ENCODE measurements around the gene XPO4. TPM values are rescaled to one million over a fixed set of nuclear protein-coding genes. Genes with fewer than 3 reads are reported as not detected.
A peak's percentile ranks its signal among the peaks of the same experiment; 100 is the strongest.

The XPO4 gene
- total and polyA plus RNA-seq, 11 donors: 4.8 to 53.7 (median 25.6) TPM

- H3K27ac ChIP-seq: no peak overlapping the region
- intact Hi-C loops (cut with DNase I): no loop called here
- no peaks in the 10 kb centered on the region for H3K27me3 ChIP-seq
- no peak for DNase-seq
- H3K9me3 ChIP-seq: no peaks in the 10 kb centered on the region
- WGBS, 4 donors: 75 to 83% (median 79%) methylated on average over 4 of the region's 4 CpGs
- H3K4me1 ChIP-seq: peaks cover 0 to 27% (median 4%) of the 10 kb centered on the region in 12 donors
- peak in 2 of 4 donors; percentile 29 to 38 for ATAC-seq
- TF ChIP-seq, protein P1, sequence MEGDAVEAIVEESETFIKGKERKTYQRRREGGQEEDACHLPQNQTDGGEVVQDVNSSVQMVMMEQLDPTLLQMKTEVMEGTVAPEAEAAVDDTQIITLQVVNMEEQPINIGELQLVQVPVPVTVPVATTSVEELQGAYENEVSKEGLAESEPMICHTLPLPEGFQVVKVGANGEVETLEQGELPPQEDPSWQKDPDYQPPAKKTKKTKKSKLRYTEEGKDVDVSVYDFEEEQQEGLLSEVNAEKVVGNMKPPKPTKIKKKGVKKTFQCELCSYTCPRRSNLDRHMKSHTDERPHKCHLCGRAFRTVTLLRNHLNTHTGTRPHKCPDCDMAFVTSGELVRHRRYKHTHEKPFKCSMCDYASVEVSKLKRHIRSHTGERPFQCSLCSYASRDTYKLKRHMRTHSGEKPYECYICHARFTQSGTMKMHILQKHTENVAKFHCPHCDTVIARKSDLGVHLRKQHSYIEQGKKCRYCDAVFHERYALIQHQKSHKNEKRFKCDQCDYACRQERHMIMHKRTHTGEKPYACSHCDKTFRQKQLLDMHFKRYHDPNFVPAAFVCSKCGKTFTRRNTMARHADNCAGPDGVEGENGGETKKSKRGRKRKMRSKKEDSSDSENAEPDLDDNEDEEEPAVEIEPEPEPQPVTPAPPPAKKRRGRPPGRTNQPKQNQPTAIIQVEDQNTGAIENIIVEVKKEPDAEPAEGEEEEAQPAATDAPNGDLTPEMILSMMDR (IDR thresholded peaks at IDR 0.05): no peak
- no peak for TF ChIP-seq POLR2A (IDR thresholded peaks at IDR 0.05)
- no peak overlapping the region for H3K4me3 ChIP-seq
- peaks cover 0 to 94% (median 65%) of the 10 kb centered on the region in 9 donors for H3K36me3 ChIP-seq
Measured at GRCh38 chr13:20798027-20798426, 104.5 kb downstream of the XPO4 start.

DNA sequence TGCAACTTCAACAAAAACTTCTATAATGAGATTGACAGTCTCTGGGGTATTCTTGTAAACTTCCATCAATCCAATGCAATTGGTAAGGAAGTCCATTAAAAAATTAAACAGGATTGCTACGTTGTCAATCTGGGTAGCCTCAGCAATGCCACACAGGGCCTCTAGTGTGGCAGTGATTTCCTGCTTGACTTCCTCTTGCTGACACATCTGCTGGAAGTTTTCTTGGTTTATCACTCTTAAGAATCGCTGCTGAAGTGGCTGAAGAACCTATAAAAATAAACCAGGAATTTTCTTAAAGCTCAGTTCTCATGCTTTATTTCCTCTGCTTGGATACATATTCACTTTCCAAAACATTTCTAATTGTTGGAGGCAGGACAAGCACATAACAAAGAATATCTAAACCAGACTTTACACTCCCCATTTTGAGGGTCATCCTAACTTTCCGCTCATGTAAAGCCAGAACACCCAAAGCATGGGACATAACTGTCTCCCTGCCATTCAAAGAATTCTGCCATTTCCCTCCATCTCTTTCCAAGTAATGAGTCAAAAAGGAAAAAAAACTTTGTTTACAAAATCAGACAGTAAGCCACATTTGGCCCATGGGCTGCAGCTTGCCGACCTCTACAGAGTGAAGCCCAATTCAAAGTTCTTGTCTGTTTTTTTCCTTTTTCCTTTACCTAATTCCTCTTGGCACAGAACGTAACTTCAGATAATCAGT lies 105.6 kb downstream of the XPO4 start:
- Histone ChIP-seq H3K27me3 (no peaks in the 10 kb centered on the region), H3K36me3 (peaks cover 0 to 98% (median 71%) of the 10 kb centered on the region in 9 donors), H3K27ac (peak overlapping the region in 3 of 12 donors; percentile 2 to 47 (median 40)), H3K9me3 (no peaks in the 10 kb centered on the region), H3K4me1 (peaks cover 0 to 25% (median 4%) of the 10 kb centered on the region in 12 donors), H3K4me3 (no peak overlapping the region)
- no peak for DNase-seq
- TF ChIP-seq POLR2A (IDR thresholded peaks at IDR 0.05): no peak
- TF ChIP-seq, protein P1 (IDR thresholded peaks at IDR 0.05): no peak
- 51 to 59% (median 53%) methylated on average over 5 of the region's 5 CpGs for WGBS, 4 donors
- ATAC-seq: no peak
- intact Hi-C loops (cut with DNase I): no loop called here

GRCh38 chr13:20789665-20790064 lies 112.9 kb downstream of the XPO4 start:
- H3K4me1 ChIP-seq: peaks cover 0 to 3% (median 0%) of the 10 kb centered on the region in 12 donors
- H3K9me3 ChIP-seq: no peaks in the 10 kb centered on the region
- ATAC-seq (no peak), DNase-seq (no peak)
- H3K27ac ChIP-seq: no peak overlapping the region
- no peak for TF ChIP-seq POLR2A (IDR thresholded peaks at IDR 0.05)
- TF ChIP-seq, protein P1 (IDR thresholded peaks at IDR 0.05): no peak
- intact Hi-C loops (cut with DNase I): no loop called here
- H3K27me3 ChIP-seq: no peaks in the 10 kb centered on the region
- no peak overlapping the region for H3K4me3 ChIP-seq
- 90 to 98% (median 94%) methylated on average over 7 of the region's 7 CpGs for WGBS, 4 donors
- H3K36me3 ChIP-seq: peaks cover 0 to 97% (median 56%) of the 10 kb centered on the region in 9 donors

GRCh38 chr13:20788312-20788711 lies 114.2 kb downstream of the XPO4 start:
- H3K9me3 ChIP-seq: no peaks in the 10 kb centered on the region
- no peaks in the 10 kb centered on the region for H3K27me3 ChIP-seq
- peaks cover 0 to 97% (median 57%) of the 10 kb centered on the region in 9 donors for H3K36me3 ChIP-seq
- WGBS, 4 donors: 91 to 98% (median 97%) methylated on average over 1 of the region's 1 CpG
- ATAC-seq (no peak), DNase-seq (no peak)
- no peak overlapping the region for H3K4me3 ChIP-seq
- H3K4me1 ChIP-seq: peaks cover 0 to 3% (median 0%) of the 10 kb centered on the region in 12 donors
- TF ChIP-seq POLR2A (IDR thresholded peaks at IDR 0.05): no peak
- TF ChIP-seq, protein P1 (IDR thresholded peaks at IDR 0.05): no peak
- no peak overlapping the region for H3K27ac ChIP-seq
- intact Hi-C loops (cut with DNase I): no loop called here

Measured in heart left ventricle (tissue), 16 donors.